ENCODE measurements around the gene FAXC.
"Not testable (repeated sequence)": the region's sequence is repeated elsewhere in the genome, so short reads cannot be mapped to it uniquely, and the experiment has no call there.

The FAXC gene

DNA sequence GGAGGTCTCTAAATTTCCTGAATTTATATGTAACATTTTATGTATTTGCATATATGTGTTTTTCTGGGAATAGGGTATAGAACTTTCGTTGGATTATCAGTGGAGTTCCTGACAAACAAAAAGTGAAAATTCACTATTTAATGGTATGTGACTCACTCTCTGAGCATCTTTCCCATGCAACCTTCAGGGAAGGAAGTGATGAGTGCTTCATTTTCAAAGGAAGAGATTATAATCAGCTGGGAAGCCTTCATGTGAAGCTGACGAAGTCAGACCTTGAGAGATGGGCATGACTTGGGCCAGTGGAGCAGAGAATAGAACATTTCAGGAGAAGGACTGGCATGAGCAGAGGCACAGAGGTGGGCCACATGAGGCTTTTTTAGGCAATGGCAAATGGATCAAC is 72.7 kb downstream of the FAXC start:
- no peak for DNase-seq

DNA sequence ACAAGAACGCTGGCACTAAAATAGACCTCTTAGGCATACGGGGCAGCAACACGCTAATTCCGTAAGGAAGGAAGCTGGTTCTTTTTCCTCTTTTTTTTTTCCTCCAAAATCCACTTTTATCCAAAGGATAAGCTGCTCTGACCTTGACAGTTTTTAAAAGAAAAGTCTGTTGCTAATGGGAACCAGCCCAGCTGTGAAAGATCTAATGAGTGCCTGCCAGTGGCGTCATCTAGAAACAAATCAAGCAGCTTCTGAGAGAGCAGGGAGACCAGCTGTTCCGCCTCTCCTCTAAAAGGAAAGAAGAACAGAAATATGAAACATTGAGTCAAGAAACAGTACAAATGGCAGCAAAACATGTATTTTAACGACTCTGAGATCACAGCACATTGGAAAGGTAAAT is 78.6 kb downstream of the FAXC start:
- no peak for DNase-seq

DNA sequence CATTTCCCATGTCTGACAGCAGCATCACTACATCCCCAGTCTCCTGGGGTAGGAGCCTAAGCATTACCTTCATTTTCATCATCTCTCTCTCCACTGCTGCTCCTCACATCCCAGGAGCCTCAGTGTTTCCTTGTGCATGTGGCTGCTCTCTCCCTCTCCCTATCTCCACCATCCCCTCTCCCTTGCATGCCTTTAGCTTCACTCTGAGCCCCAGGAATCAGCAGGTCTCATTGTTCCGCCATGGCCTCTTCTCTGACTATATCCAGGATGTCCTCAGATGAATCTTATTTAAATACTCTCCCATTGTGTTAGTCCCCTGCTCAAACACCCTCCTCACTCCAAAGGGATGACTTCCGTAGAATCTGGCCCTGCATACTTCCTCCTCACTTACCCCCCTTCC is 79.4 kb downstream of the FAXC start:
- no peak for DNase-seq

DNA sequence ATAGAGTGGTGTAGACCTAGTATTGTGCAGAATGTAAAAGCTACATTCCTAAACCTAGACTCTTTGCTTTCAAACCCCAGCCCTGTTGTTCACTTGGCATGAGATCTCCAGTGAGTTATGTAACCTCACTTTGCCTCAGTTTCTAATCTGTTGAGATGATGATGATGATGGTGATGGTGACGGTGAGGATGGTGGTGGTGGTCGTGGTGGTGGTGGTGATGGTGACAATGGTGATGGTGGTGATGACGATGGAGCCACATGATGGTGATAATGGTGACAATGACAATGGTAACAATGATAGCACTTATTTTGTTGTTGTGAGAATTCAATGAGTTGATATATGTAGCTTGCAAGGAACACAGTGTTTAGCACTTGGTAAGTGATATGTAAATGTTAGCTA is 80.3 kb downstream of the FAXC start:
- DNase-seq: no peak

DNA sequence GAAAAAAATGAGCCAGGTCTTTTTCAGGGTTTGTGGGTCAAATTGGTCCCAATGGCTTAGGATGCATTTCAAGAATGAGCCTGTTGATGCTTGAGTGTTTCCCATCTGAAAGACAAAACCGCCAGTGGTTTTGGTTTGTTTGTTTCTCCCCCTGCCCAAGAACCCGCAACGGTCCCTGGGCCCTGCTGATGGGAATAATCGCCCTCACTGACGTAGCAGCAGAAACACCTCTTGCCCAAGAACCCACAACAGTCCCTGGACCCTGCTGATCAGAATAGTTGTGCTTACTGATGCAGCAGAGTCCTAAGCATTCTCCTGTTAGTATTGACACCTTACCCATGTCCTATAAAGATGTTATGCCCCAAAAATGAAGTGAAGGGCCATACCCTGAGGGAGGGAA is 82.5 kb downstream of the FAXC start:
- DNase-seq: not testable (repeated sequence)

DNA sequence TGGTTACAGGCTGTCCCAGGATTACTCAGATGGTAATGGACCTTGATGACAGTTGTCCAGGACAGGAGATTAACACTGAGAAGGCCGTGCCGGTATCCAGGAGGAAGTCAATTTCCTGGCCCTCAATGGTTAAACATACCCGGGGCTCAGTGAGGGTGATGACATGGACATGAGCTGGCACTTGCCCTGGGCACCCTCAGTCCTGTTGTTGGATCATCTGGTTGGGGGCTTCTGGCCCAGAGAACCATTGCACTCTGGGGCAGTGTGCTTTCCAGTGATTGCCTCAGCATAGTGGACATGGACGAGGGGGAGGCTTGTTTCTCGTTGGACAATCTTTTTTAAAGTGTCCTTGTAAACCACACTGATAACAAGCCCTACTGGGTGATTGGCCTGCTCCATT is 84.0 kb downstream of the FAXC start:
- DNase-seq: not testable (repeated sequence)

DNA sequence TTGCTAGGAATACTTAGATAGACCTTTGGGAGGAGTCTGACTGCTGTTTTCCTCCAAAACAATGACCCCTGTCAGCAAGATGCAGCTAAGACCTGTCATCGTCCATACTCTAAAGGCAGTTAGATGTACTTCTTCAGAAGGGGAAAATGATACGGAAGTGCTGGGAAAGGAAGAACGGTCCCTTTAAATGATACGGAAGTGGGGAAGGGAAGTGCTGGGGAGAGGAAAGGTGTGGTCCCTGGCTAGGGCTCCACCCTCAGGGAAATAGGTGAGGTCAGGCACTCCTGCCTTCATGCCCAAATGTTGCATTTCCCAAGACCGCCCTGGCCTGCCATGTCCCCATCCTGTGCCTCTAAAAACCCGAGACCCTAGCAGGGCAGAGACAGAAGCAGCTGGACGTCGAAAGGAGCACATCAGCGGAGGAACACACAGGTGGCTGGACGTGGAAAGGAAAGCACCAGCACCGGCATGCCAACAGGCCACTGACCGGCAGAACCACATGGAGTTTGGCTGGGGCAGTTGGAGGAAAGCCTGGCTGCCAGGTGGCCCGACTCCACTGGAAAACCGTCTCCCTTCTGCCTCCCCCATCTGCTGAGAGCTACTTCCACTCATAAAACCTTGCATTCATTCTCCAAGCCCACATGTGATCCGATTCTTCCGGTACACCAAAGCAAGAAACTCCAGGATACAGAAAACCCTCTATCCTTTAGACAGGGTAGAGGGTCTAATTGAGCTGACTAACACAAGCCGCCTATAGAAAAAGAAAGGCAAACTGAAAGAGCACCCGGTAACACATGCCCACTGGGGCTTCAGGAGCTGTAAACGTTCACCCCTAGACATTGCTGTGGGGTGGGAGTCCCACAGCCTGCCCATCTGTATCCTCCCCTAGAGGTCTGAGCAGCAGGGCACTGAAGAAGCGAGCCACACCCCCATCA is 94.6 kb downstream of the FAXC start:
- DNase-seq: no peak

DNA sequence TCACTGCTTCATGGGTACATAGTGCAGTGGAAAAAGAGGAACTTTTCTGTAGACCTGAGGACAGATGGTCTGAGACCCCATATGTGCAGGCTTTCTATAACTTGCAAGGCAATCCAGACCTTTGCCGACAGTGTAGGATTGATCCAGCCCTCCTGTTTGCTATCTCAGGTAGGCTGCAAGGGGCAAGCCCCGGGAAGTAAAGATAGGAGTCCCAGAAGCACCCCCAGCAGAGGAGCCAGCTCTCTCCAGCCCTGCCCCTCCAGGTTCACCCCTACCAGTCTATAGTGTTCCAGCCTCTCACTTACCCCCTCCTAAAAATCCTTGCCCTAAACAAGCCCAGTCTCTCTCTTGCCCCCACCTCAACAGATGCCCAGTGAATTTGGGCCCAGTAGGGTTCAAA is 96.2 kb downstream of the FAXC start:
- no peak for DNase-seq

DNA sequence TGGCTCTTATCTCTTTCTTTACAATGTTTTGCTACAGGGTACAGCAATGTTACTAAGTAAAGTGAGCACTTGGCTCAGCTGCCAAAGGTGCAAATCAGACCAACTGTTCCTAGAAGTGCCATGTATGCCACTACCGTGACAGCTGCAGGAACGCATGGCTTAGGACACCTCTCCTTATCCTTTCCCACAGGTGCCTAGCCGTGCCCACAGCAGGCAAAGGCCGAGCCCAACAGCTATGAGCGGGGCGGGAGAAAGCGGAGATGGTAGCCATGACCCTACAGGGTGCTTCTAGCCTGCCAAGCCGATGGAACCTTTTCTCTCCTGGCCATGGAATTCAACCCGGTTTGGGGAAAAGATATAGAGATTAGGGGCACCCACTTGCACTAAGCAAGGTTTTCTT is 97.1 kb downstream of the FAXC start:
- DNase-seq: no peak

DNA sequence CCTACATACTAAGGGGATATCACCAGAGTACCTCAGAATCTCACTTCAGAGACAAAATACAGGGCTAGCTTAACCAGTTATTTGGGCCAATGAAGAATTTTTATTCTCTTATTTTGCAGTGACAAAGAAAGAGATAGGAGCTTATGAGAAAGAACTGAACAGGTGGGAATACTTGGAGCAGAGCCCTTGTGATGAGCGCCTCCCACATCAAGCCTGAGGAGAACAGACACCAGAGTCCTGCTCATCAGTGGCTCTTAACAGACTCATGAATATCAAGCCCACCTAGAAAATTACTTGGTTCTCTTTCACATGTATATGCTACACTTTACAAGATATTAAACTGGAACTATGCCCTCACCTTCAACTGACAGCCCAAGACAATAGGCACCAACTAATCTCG is 99.0 kb downstream of the FAXC start:
- DNase-seq: no peak

DNA sequence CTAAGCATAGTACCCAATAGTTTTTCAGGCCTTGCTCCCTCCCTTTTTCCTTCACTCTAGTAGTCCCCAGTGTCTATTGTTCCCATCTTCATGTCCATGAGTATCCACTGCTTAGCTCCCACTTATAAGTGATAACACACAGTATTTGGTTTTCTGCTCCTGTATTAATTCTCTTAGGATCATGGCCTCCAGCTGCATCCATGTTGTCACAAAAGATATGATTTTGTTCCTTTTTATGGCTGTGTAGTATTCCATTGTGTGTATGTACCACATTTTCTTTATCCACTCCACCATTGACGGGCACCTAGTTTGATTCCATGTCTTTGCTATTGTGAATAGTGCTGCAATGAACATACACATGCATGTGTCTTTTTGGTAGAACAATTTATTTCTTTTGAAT is 102.9 kb downstream of the FAXC start:
- DNase-seq: no peak

DNA sequence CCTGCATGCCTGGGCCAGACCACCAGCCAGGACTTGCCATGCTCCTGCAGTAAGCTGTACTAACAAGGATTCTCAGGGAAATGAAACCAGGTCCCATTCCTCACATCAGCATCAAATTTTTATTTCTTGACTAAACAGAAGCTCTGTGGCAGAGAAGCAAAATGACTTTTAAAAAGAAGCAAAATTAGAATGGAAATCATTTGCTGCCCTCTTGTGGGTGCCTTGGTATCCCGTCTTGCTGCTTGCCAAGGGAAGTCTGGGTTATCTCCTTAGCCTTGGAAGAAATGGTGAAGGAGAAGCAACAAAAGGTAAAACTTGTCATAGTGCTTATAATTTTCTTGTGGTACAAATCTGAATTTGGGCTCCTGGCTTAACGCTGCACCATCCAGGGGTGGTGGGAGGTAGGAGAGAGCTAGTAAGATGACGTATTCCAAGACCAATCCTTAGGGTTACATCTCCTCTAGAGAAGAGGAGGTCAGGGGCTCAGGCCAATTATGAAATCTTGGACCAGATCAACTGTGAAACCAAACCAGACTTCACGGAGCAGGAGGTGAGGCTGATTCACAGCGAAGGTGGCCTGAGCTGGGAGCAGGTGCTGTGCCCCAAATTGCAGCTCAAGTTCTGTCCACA is 107.5 kb downstream of the FAXC start:
- DNase-seq: no peak

DNA sequence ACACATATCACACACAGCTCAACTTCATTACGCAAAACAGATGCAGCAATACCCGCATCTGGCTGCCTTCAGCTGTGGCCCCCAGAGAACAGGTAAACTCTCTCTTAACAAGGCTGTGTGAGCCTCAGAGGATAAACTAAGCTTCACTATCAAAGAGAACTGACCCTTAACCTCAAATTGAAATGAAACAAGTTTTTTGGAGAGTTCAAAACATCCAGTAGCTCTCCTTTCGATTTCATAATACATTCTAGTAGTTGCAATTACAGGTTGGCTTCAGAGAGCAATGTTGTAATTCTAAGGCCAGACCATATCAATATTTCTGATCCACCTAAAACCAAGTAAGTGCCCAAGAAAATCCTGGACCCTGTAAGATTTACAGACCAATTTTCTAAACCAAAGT is 113.5 kb downstream of the FAXC start:
- no peak for DNase-seq

DNA sequence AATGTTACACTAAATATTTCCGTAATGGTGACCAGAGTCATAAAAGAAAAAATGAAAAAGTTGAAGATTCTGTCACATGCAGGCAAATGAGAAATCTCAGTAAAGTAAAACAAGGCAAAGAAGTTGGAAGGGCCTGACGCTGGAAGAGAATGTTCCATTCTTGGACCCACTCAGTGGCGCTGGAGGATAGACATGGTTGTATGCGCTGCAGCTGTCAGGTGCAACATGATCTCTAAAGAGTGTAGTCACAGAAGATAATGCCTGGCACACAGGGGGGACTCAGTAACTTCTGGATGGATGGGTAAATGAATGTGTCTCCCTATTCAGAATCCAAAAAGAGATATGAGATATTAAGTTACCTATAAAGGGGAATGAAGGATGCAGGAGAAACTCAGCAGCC is 116.3 kb downstream of the FAXC start:
- no peak for DNase-seq

DNA sequence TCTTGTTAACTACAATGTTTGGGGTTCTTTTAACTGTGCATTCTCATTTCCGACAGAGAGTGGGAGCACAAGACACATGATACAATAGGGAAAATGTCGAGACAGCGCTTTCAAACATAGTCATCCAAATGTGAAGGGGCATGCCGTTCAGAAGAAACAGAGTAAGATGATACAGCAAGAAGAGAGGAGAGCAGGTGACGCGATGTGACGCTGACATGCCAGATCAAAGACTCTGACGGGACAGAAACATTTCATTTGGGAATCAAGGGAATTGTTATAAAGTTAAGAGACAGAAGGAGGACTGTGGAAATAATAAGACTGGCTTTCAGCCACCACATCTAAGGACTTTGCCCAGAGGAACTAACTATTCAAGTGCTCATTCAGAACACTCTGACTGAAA is 117.4 kb downstream of the FAXC start:
- no peak for DNase-seq

DNA sequence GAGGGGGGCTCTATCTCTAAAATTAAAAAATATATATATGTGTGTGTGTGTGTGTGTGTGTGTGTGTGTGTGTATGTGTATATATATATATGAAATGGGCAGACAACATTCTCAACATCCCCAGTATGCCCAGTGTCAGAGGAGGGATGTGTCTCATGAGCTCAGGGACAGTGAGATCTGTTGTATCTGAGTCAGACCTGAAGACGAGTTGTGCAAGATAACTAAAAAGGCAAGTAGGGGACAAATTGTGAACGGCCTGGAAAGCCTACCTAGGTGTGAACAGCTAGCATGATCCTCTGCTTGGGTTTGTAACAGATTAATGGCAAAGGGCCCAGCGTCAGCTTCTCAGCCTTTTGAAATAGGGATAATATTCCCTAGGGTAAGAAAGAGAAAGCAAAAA is 124.3 kb downstream of the FAXC start:
- DNase-seq: no peak

Measured in CD4-positive, alpha-beta T cell treated with Interleukin-17A for 4 hours (primary cell).